Keratinocyte (primary cell): ENCODE data around the gene TCEA2.

ENCODE experiments used
- CTCF ChIP-seq, 3 experiments: IDR thresholded peaks in 1 of 3; conservative IDR thresholded peaks in 1 of 3; optimal IDR thresholded peaks in 1 of 3; 2 replicates in 2 of 3; 3 replicates in 1 of 3; pipeline versions ENCODE3 to v1.5.1; 2011; ENCODE audit warnings: low read length in 3 of 3, mild to moderate bottlenecking in 3 of 3, moderate library complexity in 2 of 3, control low read depth in 1 of 3, inconsistent platforms in 1 of 3; ENCODE audit not compliant: insufficient read depth in 2 of 3; ENCODE audit errors: extremely low read depth in 1 of 3
- EZH2 ChIP-seq: IDR thresholded peaks from one replicate; pipeline ENCODE4 v1.6.1; 2012; ENCODE audit warnings: inconsistent platforms, mild to moderate bottlenecking, low read length, moderate library complexity

- TF ChIP-seq CTCF (optimal IDR thresholded peaks at IDR 0.05 in 1 of 3, IDR thresholded peaks at IDR 0.05 in 1 of 3, conservative IDR thresholded peaks at IDR 0.05 in 1 of 3; ENCODE audit: extremely low read depth in 1 of 3, insufficient read depth in 2 of 3, low read length in 3 of 3), result no peak
- no peak for TF ChIP-seq EZH2
These were observed 17.5 kb upstream of the TCEA2 start for GRCh38 chr20:64045346-64046011.
